Kasumi-1 (cell line): ENCODE results near the gene MPLKIP.
"Not testable (repeated sequence)": the region's sequence is repeated elsewhere in the genome, so short reads cannot be mapped to it uniquely, and the experiment has no call there.

Source experiments
- DNase-seq, 2 experiments: peaks; one replicate each; lab custom pipeline; 2025; lab: John Stamatoyannopoulos, UW

MPLKIP gene

GRCh38 chr7:40134428-40135316, at the start of gene MPLKIP, which contains the start of gene SUGCT:
MPLKIP (minus strand) TSS chr7:40134622; CDS start chr7:40134567, 55 bp downstream.
SUGCT (plus strand) TSS chr7:40135005.
- DNase-seq, result peak; percentile 93 to 95

- DNase-seq, result no peak
These were observed 48.0 kb upstream of the MPLKIP start for GRCh38 chr7:40182452-40182851.

- DNase-seq, result no peak
These were observed 42.6 kb upstream of the MPLKIP start for GRCh38 chr7:40177071-40177470.

- no peak for DNase-seq
These were observed 41.5 kb upstream of the MPLKIP start for GRCh38 chr7:40175725-40176510.

- DNase-seq, result not testable (repeated sequence)
These were observed 40.8 kb upstream of the MPLKIP start for GRCh38 chr7:40175256-40175655.

- not testable (repeated sequence) for DNase-seq
These were observed 38.7 kb upstream of the MPLKIP start for GRCh38 chr7:40173121-40173520.

GRCh38 chr7:40168266-40168665, 33.8 kb upstream of the MPLKIP start:
- not testable (repeated sequence) for DNase-seq

- DNase-seq, result no peak
These were observed 32.9 kb upstream of the MPLKIP start for GRCh38 chr7:40167291-40167690.

GRCh38 chr7:40165216-40165615, 30.8 kb upstream of the MPLKIP start:
- no peak for DNase-seq

- no peak for DNase-seq
These were observed 28.1 kb upstream of the MPLKIP start for GRCh38 chr7:40162516-40162915.

GRCh38 chr7:40156988-40157387, 22.6 kb upstream of the MPLKIP start:
- DNase-seq, result no peak

GRCh38 chr7:40151504-40151903, 17.1 kb upstream of the MPLKIP start:
- no peak for DNase-seq

- DNase-seq, result no peak
These were observed 14.2 kb upstream of the MPLKIP start for GRCh38 chr7:40148671-40149070.

- DNase-seq, result not testable (repeated sequence)
These were observed 13.8 kb upstream of the MPLKIP start for GRCh38 chr7:40148247-40148580.

- no peak for DNase-seq
These were observed 13.2 kb upstream of the MPLKIP start for GRCh38 chr7:40147371-40148246.

- not testable (repeated sequence) for DNase-seq
These were observed 11.2 kb upstream of the MPLKIP start for GRCh38 chr7:40145596-40146130.

GRCh38 chr7:40141916-40142315, 7.5 kb upstream of the MPLKIP start:
- DNase-seq, result not testable (repeated sequence)

- DNase-seq, result not testable (repeated sequence)
These were observed 5.5 kb upstream of the MPLKIP start for GRCh38 chr7:40139891-40140290.

- no peak for DNase-seq
These were observed 4.6 kb upstream of the MPLKIP start for GRCh38 chr7:40138973-40139372.

GRCh38 chr7:40137563-40137962, 3.1 kb upstream of the MPLKIP start:
- no peak for DNase-seq

- DNase-seq, result no peak
These were observed 842 bp upstream of the MPLKIP start for GRCh38 chr7:40135317-40135610.
